ES-I3 (cell line): ENCODE measurements around the gene KCNT1.

Source experiments
- H3K36me3 ChIP-seq: 2 replicates; pipeline ENCODE4 v1.6.1; 2013; ENCODE audit warnings: mild to moderate bottlenecking, low read length, control low read depth, moderate library complexity; ENCODE audit not compliant: insufficient read depth
- H3K4me1 ChIP-seq: 2 replicates; pipeline ENCODE4 v1.6.1; 2013; ENCODE audit warnings: mild to moderate bottlenecking, control low read depth, low read length; ENCODE audit not compliant: insufficient read depth
- H3K9ac ChIP-seq: 2 replicates; pipeline ENCODE4 v1.6.1; 2013; ENCODE audit warnings: low read depth, mild to moderate bottlenecking, low read length, moderate library complexity
- H3K9me3 ChIP-seq: 2 replicates; pipeline ENCODE4 v1.6.1; 2013; ENCODE audit warnings: mild to moderate bottlenecking, low read length, moderate library complexity; ENCODE audit not compliant: control insufficient read depth, insufficient read depth

KCNT1 gene

DNA sequence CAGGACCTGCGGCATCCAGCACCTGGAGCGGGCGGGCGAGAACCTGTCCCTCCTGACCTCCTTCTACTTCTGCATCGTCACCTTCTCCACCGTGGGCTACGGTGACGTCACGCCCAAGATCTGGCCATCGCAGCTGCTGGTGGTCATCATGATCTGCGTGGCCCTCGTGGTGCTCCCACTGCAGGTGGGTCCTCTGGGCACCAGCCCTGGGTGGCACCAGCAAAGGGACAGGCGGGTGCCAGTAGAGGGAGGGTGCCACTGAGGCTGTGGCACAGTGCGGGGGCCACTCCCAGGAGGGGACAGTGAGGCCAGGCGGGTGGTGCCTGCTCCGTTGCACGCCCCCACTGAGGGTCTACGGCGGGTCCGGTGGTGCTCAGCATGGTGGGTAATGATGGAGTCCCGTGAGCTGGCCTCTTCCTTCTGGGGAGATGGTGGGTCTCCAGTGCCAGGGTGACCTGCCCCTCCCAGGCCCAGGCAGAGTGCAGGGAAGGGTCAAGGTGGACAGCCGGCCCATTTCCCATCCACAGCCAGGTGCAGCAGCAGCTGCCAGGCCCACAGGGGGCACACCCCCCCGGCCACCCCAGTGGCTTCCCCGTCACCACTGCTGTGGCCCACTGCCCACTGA is 57.8 kb downstream of the KCNT1 start:
- Histone ChIP-seq H3K4me1 (no peaks in the 10 kb centered on the region), H3K9me3 (no peaks in the 10 kb centered on the region), H3K36me3 (no peaks in the 10 kb centered on the region), H3K9ac (no peak overlapping the region)

GRCh38 chr9:135760465-135760864 is 58.5 kb downstream of the KCNT1 start:
- Histone ChIP-seq H3K9ac (no peak overlapping the region), H3K4me1 (no peaks in the 10 kb centered on the region), H3K36me3 (no peaks in the 10 kb centered on the region), H3K9me3 (no peaks in the 10 kb centered on the region)

DNA sequence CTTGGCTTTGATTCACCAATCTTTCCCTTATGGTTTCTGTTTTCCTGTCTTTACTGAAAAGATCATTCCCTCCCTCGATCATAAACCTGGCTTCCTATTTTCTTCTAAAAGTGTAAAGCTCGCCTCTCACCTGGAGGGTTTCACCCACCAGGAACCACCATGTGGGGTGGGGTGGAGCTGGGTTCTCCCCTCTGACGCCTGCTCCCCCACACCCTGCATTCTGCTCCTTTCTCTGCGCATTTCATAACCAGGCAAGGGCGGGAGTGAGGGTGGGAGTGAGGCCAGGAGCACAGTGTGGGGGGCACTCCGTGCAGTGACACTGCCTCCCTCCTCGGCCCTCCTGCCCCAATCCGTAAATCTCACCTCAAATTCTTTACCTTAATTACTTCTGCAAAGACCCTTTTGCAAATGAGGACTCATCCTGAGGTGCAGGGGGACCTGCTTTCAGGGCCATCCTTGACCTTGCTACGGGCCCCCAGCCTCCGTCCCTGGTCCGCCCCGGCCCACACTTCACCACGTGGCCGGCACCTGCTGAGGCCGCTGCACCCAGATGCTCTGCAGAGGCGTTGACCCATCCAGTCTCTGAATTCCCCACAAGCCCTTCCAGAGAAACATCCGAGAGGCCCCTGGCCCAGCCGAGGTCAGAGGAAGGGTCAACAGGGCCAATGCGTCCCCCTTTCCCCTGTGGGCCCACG is 59.3 kb downstream of the KCNT1 start:
- Histone ChIP-seq H3K36me3 (no peaks in the 10 kb centered on the region), H3K4me1 (no peaks in the 10 kb centered on the region), H3K9ac (no peak overlapping the region), H3K9me3 (no peaks in the 10 kb centered on the region)

DNA sequence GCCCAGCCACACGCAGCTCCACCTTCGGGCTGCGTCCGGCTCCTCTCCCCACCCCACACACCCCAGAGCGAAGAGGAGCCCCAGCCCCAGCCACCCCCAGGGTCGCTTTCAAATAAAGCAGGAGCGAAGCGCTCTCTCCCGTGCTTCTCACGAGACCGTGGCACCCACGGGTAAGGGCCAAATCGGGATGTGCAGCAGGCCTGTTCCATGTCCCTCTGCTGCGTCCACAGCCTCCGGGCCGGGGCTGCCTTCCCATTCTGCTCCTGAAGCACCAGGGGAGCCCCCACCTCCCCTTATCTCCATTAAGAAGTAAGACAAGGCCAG is 59.8 kb downstream of the KCNT1 start:
- no peaks in the 10 kb centered on the region for H3K36me3 ChIP-seq
- H3K9me3 ChIP-seq = no peaks in the 10 kb centered on the region
- H3K9ac ChIP-seq = no peak overlapping the region
- H3K4me1 ChIP-seq = no peaks in the 10 kb centered on the region

- H3K36me3 ChIP-seq = no peaks in the 10 kb centered on the region
- no peak overlapping the region for H3K9ac ChIP-seq
- no peaks in the 10 kb centered on the region for H3K4me1 ChIP-seq
- H3K9me3 ChIP-seq = no peaks in the 10 kb centered on the region
These were observed 60.9 kb downstream of the KCNT1 start for GRCh38 chr9:135762921-135763320.

- no peaks in the 10 kb centered on the region for H3K36me3 ChIP-seq
- no peak overlapping the region for H3K9ac ChIP-seq
- H3K4me1 ChIP-seq = no peaks in the 10 kb centered on the region
- H3K9me3 ChIP-seq = no peaks in the 10 kb centered on the region
These were observed 61.9 kb downstream of the KCNT1 start for GRCh38 chr9:135763716-135764446.

- Histone ChIP-seq H3K9me3 (no peaks in the 10 kb centered on the region), H3K4me1 (no peaks in the 10 kb centered on the region), H3K9ac (no peak overlapping the region), H3K36me3 (no peaks in the 10 kb centered on the region)
These were observed 62.7 kb downstream of the KCNT1 start for GRCh38 chr9:135764731-135765130.

DNA sequence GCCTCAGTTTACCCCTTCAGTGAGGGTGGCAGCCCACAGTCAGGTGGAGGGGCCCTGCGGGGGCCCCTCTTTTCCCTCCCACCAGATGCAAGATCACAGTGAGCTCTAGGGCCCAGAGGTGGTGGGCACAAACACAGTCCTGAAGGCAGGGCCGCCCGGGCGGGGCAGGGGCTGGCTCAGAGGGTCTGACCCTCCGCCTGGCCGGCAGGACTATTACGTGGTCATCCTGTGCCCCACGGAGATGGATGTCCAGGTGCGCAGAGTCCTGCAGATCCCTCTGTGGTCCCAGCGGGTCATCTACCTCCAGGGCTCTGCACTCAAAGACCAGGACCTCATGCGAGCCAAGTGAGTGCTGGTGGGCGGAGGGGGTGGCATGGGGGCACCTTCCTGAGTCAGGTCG is 63.4 kb downstream of the KCNT1 start:
- Histone ChIP-seq H3K36me3 (no peaks in the 10 kb centered on the region), H3K9ac (no peak overlapping the region), H3K4me1 (no peaks in the 10 kb centered on the region), H3K9me3 (no peaks in the 10 kb centered on the region)

DNA sequence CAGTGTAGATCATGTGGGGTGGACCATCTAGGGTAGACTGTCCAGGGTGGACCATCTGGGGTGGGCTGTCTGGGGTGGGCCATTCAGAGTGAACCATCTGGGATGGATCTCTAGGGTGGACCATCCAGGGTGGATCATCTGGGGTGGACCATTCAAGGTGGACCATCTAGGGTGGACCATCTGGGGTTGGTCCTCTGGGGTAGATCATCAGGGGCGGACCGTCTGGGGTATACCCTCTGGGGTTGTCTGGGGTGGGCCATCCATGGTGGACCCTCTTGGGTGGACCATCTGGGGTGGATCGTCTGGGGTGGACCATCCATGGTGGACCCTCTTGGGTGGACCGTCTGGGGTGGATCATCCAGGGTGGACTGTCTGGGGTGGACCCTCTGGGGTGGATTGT is 64.3 kb downstream of the KCNT1 start:
- Histone ChIP-seq H3K4me1 (no peaks in the 10 kb centered on the region), H3K9me3 (no peaks in the 10 kb centered on the region), H3K36me3 (no peaks in the 10 kb centered on the region)

DNA sequence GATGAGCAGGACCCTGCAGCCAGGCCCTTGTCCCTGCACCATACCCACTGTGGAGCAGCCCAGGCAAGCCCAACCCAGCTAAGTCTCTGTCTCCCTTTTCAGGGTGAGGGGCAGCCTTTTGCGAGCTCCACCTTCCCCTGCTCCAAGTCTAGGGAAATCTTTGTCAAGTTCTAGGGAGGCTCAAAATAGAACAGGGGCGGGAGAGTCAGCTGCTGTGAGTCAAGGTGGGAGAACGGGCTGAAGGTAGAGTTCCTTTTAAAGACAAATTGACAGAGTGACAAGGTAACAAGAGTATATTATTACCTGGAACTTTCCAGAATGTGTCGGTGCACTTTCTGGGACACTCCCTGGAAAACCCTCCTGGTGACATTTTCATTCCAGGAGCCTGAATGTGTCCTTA is 64.7 kb downstream of the KCNT1 start:
- no peaks in the 10 kb centered on the region for H3K36me3 ChIP-seq
- H3K9me3 ChIP-seq = no peaks in the 10 kb centered on the region
- H3K4me1 ChIP-seq = no peaks in the 10 kb centered on the region
- no peak overlapping the region for H3K9ac ChIP-seq

More for the DNA sequence above, 64.3 kb downstream of the KCNT1 start:
- no peak overlapping the region for H3K9ac ChIP-seq

DNA sequence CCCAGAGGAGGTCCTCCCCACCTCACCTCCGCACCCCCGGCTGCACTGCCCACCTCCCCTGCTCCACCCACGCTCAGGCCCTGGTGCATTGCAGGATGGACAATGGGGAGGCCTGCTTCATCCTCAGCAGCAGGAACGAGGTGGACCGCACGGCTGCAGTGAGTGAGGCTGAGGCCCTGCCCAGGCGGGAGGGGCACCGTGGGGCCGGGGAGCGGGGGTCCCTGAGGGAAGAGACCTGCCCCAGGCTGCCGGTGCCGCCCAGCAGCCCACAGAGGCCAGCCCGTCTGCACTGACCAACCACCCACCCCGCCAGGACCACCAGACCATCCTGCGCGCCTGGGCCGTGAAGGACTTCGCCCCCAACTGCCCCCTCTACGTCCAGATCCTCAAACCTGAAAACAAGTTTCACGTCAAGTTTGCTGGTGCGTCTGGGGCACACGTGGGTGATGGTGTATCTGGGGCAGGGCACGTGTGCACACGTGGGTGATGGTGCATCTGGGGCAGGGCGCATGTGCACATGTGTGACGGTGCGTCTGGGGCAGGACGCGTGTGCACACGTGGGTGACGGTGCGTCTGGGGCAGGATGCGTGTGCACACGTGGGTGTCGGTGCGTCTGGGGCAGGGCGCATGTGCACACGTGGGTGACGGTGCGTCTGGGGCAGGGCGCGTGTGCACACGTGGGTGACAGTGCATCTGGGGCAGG is 66.7 kb downstream of the KCNT1 start:
- no peak overlapping the region for H3K9ac ChIP-seq
- H3K9me3 ChIP-seq = no peaks in the 10 kb centered on the region
- H3K4me1 ChIP-seq = no peaks in the 10 kb centered on the region
- no peaks in the 10 kb centered on the region for H3K36me3 ChIP-seq

DNA sequence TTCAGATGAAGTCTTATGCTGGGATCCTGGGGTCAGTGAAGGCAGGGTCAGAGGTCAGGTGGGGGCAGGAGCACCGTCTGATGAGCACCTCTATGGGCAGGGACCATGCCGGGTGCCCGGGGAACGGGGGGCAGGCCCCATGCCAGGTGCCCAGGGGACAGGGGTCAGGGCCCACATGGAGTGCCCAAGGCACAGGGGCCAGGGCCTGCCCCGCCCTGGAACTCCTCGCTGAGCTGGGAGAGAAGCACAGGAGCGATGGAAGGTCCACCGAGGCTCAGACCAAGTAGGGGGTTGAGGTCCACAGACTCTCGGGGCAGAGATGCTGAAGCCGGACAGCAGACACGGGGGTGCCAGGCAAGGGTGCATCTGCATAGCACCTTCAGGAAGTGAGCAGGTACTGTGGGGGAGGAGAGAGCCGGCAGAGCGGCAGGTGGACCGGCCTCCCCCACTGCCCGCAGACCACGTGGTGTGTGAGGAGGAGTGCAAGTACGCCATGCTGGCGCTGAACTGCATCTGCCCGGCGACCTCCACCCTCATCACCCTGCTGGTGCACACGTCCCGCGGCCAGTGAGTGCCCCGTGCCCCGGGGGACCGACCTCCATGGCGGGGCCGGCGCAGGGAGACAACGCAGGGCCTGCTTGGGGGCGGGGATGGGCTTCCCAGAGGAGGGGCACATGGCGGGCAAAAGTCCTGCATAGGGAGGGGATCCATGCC is 67.7 kb downstream of the KCNT1 start:
- Histone ChIP-seq H3K4me1 (no peaks in the 10 kb centered on the region), H3K9me3 (no peaks in the 10 kb centered on the region), H3K36me3 (no peaks in the 10 kb centered on the region), H3K9ac (no peak overlapping the region)

- Histone ChIP-seq H3K9me3 (no peaks in the 10 kb centered on the region), H3K36me3 (no peaks in the 10 kb centered on the region), H3K4me1 (no peaks in the 10 kb centered on the region), H3K9ac (no peak overlapping the region)
These were observed 68.2 kb downstream of the KCNT1 start for GRCh38 chr9:135770203-135770535.

GRCh38 chr9:135770771-135771170 is 68.8 kb downstream of the KCNT1 start:
- no peaks in the 10 kb centered on the region for H3K9me3 ChIP-seq
- no peaks in the 10 kb centered on the region for H3K4me1 ChIP-seq
- no peak overlapping the region for H3K9ac ChIP-seq
- no peaks in the 10 kb centered on the region for H3K36me3 ChIP-seq
